Measurements from ENCODE around the gene ME2.
"Not testable (repeated sequence)": the region's sequence is repeated elsewhere in the genome, so short reads cannot be mapped to it uniquely, and the experiment has no call there.

- TF ChIP-seq POLR2A (IDR thresholded peaks at IDR 0.05; ENCODE audit: low read length); GATA1 (IDR thresholded peaks at IDR 0.05; ENCODE audit: low read depth, low read length): not testable (repeated sequence)
Observed at GRCh38 chr18:51003174-51003573, 124.3 kb downstream of the ME2 start.

Measured in erythroblast (primary cell).